Stimulated activated naive CD8-positive, alpha-beta T cell treated with anti-CD3 and anti-CD28 coated beads, Interleukin-15, Interleukin-2, amounts not matched to agents 100 ng/mL and 50 ng/mL, for 24 hours (primary cell): ENCODE results near the gene OSBP.
"Not testable (repeated sequence)": the region's sequence is repeated elsewhere in the genome, so short reads cannot be mapped to it uniquely, and the experiment has no call there.

Source experiments
- H3K27ac Mint-ChIP-seq: one replicate; pipeline ENCODE4 v1.8.0; 2021; ENCODE audit warnings: mild to moderate bottlenecking, mixed read lengths
- H3K27me3 Mint-ChIP-seq: one replicate; pipeline ENCODE4 v1.8.0; 2021; ENCODE audit warnings: mixed read lengths
- H3K36me3 Mint-ChIP-seq: one replicate; pipeline ENCODE4 v1.8.0; 2021; ENCODE audit warnings: low read depth, mixed read lengths
- H3K4me1 Mint-ChIP-seq: one replicate; pipeline ENCODE4 v1.8.0; 2021; ENCODE audit warnings: low read depth, mixed read lengths
- H3K4me3 Mint-ChIP-seq: one replicate; pipeline ENCODE4 v1.8.0; 2021; ENCODE audit warnings: mild to moderate bottlenecking, mixed read lengths
- H3K9me3 Mint-ChIP-seq: one replicate; pipeline ENCODE4 v1.8.0; 2021; ENCODE audit warnings: mixed read lengths

OSBP gene, protein sequence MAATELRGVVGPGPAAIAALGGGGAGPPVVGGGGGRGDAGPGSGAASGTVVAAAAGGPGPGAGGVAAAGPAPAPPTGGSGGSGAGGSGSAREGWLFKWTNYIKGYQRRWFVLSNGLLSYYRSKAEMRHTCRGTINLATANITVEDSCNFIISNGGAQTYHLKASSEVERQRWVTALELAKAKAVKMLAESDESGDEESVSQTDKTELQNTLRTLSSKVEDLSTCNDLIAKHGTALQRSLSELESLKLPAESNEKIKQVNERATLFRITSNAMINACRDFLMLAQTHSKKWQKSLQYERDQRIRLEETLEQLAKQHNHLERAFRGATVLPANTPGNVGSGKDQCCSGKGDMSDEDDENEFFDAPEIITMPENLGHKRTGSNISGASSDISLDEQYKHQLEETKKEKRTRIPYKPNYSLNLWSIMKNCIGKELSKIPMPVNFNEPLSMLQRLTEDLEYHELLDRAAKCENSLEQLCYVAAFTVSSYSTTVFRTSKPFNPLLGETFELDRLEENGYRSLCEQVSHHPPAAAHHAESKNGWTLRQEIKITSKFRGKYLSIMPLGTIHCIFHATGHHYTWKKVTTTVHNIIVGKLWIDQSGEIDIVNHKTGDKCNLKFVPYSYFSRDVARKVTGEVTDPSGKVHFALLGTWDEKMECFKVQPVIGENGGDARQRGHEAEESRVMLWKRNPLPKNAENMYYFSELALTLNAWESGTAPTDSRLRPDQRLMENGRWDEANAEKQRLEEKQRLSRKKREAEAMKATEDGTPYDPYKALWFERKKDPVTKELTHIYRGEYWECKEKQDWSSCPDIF

DNA sequence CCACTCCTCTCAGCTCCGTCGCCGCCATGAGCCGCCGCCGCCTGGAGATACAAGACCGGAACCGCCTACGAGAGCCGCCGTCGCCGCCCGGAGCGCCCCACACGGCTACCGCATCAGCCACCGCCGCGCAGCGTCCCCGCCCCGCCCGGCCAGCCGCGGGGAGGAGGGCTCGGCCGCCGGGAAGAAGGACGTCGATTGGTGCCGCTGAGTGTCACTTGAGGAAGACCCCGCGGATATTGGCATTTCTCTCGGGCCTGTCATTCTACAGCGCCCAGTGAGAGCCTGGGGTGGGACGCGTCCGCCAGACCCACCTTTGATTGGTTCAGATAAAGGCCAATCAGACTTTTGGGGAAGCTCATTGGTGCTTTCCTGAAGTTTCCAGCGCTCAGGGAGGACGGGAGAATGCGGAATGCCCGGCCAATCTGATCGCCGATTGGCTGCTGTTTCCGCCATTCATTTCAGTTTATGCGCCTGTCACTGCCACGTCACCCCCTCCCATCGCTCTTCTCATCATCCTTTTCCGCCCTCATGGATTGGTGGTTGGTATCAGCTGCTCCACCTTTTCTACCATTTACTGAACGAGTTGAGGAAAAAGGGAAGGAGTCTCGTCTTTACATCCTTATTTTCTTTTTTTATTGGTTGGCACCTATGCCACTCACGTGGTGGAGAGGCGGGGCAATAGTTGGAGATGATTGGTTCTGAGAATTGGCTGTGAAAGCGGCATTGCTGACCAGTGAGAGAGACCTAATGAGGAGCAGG lies at the start of gene OSBP:
TSS of gene OSBP (minus strand) at position 138 of the 759 bp plus-strand sequence. CDS start at position 28, 110 bp downstream.
- H3K4me1 Mint-ChIP-seq: peaks cover 60% of the 10 kb centered on the region
- no peaks in the 10 kb centered on the region for H3K27me3 Mint-ChIP-seq

DNA sequence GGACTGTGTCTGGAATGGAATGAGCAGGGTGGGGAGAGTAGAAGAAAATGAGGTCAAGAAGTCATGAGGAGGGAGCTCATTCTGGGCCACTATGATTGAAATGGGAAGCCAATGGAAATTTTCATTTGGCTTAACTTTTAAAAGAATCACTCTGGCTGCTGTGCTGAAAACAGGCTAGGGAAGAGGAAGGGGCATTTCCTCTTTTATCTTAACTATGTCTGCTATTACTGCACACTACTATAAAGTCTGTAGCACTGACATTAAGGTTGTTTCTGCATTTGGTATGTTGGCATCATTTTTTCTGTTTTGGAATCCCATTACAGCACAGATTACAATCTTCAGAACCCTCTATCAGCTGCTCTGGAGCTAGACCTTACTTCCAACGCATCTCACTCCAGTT lies 45.0 kb upstream of the OSBP start:
- H3K27ac Mint-ChIP-seq: peak overlapping the region; percentile 36
- H3K9me3 Mint-ChIP-seq: no peaks in the 10 kb centered on the region
- H3K27me3 Mint-ChIP-seq: no peaks in the 10 kb centered on the region
- H3K36me3 Mint-ChIP-seq: peaks cover 68% of the 10 kb centered on the region
- no peak overlapping the region for H3K4me3 Mint-ChIP-seq
- H3K4me1 Mint-ChIP-seq: peaks cover 37% of the 10 kb centered on the region

More for the DNA sequence above, at the start of gene OSBP:
- peak within 1 kb of the TSS; percentile 96 for H3K27ac Mint-ChIP-seq
- peaks cover 20% of the 10 kb centered on the region for H3K36me3 Mint-ChIP-seq
- peak within 1 kb of the TSS; percentile 95 for H3K4me3 Mint-ChIP-seq
- no peaks in the 10 kb centered on the region for H3K9me3 Mint-ChIP-seq

DNA sequence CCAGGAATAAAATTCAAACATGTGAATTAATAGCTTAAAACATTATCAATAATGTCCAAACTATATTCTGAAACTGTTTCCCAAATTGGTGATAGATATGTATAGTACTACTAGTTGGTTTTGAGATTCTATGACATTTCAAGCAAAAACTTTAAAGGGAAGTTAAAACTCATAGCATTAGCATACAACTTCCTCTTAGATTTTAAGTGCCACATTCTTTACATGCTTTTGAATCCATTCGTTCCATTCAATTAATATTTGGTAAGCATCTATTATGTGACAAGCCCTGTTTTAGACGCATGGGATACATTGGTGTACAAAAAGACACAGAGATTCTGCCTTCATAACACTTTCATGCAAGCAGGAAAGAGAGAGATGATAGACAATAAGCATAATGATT lies 44.4 kb upstream of the OSBP start:
- Mint-ChIP-seq H3K27ac (no peak overlapping the region), H3K4me3 (no peak overlapping the region), H3K36me3 (peaks cover 68% of the 10 kb centered on the region), H3K4me1 (peaks cover 32% of the 10 kb centered on the region), H3K9me3 (no peaks in the 10 kb centered on the region), H3K27me3 (no peaks in the 10 kb centered on the region)

GRCh38 chr11:59658036-59658435 lies 42.5 kb upstream of the OSBP start:
- Mint-ChIP-seq H3K4me1 (peaks cover 17% of the 10 kb centered on the region), H3K36me3 (peaks cover 70% of the 10 kb centered on the region), H3K27ac (no peak overlapping the region), H3K9me3 (no peaks in the 10 kb centered on the region), H3K27me3 (no peaks in the 10 kb centered on the region), H3K4me3 (no peak overlapping the region)

DNA sequence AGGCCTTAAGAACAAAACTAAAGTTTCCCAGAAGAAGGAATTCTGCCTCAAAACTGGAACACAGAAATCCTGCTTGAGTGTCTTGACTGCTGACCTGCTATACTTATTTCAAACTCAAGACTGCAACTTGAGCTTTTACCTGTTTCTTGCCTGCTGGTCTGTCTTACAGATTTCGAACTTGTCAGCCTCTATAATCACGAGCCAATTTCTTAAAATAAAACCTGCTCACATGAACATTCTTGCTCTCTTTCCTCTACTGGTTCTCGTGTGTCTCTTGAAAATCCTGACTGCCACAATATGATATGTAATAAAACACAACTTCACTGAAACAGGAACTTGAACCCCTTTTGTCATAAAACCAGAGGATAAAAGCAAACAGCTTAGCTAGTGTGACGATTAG lies 39.3 kb upstream of the OSBP start:
- H3K4me3 Mint-ChIP-seq: no peak overlapping the region
- H3K4me1 Mint-ChIP-seq: peaks cover 6% of the 10 kb centered on the region
- no peak overlapping the region for H3K27ac Mint-ChIP-seq
- H3K9me3 Mint-ChIP-seq: no peaks in the 10 kb centered on the region
- H3K27me3 Mint-ChIP-seq: no peaks in the 10 kb centered on the region
- peaks cover 86% of the 10 kb centered on the region for H3K36me3 Mint-ChIP-seq

DNA sequence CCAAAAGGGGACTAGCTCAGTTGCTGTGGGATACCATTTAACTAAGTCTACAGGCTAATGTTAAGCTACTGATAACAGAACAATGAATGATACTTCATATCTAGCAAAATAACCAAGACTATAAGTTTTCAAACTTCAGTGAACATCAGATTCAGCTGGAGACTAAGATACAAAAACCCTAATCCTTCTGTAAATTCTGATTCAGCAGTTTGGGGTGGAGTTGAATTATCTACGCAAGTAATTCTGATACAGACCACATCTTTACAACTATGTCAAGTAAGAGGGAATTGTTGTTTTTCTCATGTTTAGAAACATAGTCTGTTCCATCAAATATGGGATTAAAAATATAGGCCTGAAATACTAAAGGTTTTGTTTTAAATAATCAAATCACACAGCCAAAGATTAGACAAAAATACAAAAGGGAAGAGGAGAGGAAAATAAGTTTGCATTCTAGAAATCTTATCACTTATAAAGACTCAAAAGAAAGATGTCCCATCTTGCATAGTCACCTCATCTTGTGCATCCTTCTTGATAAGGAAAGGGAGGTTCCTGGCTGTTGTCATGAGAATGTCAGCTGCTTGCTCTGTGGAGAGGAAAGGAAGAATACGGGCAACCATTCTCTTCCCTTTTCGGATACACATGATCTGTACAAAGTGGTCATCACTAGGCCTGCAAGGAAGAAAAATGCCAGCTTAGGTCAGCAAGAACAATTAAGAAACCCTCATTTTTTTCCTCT lies 31.8 kb upstream of the OSBP start:
- no peaks in the 10 kb centered on the region for H3K9me3 Mint-ChIP-seq
- H3K27ac Mint-ChIP-seq: peak overlapping the region; percentile 17
- H3K36me3 Mint-ChIP-seq: peaks cover 88% of the 10 kb centered on the region
- no peaks in the 10 kb centered on the region for H3K27me3 Mint-ChIP-seq
- H3K4me3 Mint-ChIP-seq: no peak overlapping the region
- H3K4me1 Mint-ChIP-seq: peaks cover 6% of the 10 kb centered on the region

- Mint-ChIP-seq H3K4me3 (no peak overlapping the region), H3K36me3 (peaks cover 86% of the 10 kb centered on the region), H3K9me3 (no peaks in the 10 kb centered on the region), H3K27me3 (no peaks in the 10 kb centered on the region), H3K4me1 (no peaks in the 10 kb centered on the region), H3K27ac (no peak overlapping the region)
Measured at GRCh38 chr11:59644528-59644927, 29.0 kb upstream of the OSBP start.

DNA sequence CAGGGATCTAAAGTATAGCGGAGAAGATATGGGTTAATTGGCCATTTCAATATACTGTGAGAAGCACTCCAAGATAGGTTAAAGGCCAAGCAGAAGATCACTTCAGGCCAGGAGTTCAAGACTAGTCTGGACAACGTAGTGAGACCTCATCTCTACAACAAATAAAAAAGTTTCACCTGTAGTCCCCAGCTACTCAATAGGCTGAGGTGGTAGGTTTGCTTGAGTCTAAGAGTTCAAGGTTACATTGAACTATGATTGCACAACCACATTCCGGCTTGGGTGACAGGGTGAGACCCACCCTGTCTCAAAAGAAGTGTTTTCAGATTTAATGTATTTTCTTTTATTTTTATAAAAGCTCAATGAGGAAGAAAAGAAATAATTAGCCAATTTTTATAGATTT lies 27.8 kb upstream of the OSBP start:
- Mint-ChIP-seq H3K9me3 (no peaks in the 10 kb centered on the region), H3K27ac (no peak overlapping the region), H3K4me3 (no peak overlapping the region), H3K36me3 (peaks cover 86% of the 10 kb centered on the region), H3K27me3 (no peaks in the 10 kb centered on the region), H3K4me1 (no peaks in the 10 kb centered on the region)

DNA sequence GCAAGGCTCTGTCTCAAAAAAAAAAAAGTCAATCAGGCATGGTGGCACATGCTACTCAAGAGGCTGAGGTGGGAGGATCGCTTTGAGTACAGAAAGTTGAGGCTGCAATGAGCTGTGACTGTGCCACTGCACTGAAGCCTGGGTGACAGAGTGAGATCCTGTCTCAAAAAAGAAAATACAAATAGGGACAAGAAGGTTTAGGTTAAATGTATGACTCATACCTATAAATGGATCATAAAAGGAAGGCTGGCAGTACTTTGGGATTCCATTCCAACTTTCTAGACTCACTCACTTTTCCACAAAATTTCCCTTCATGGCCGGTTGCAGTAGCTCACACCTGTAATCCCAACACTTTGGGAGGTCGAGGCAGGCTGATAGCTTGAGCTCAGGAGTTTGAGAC lies 25.6 kb upstream of the OSBP start:
- Mint-ChIP-seq H3K9me3 (no peaks in the 10 kb centered on the region), H3K4me3 (no peak overlapping the region), H3K27ac (no peak overlapping the region), H3K36me3 (peaks cover 88% of the 10 kb centered on the region), H3K4me1 (no peaks in the 10 kb centered on the region), H3K27me3 (no peaks in the 10 kb centered on the region)

DNA sequence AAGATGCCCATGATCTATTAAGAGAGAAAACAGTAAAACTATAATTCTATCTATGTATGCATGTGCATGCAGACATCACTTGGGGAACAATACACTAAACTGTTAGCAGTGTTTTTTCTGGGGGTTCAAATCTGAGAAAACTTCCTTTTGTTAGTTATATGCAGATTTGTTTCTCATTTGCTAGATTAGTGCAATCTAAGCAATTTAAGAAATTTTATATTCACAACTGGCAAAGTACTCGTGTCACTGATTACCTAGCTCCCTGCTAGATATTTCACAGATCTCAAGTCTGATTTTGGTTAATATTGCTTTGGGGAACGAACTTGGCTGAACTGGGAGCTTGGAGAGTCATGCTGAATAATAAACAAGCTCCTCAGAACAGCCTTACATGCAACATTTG lies 14.9 kb upstream of the OSBP start:
- Mint-ChIP-seq H3K36me3 (peaks cover 16% of the 10 kb centered on the region), H3K27ac (no peak overlapping the region), H3K4me1 (no peaks in the 10 kb centered on the region), H3K9me3 (no peaks in the 10 kb centered on the region), H3K27me3 (no peaks in the 10 kb centered on the region), H3K4me3 (no peak overlapping the region)

- H3K4me1 Mint-ChIP-seq: no peaks in the 10 kb centered on the region
- H3K36me3 Mint-ChIP-seq: peaks cover 12% of the 10 kb centered on the region
- no peak overlapping the region for H3K27ac Mint-ChIP-seq
- no peak overlapping the region for H3K4me3 Mint-ChIP-seq
- H3K27me3 Mint-ChIP-seq: no peaks in the 10 kb centered on the region
- H3K9me3 Mint-ChIP-seq: no peaks in the 10 kb centered on the region
Measured at GRCh38 chr11:59629996-59630395, 14.4 kb upstream of the OSBP start.

- peaks cover 12% of the 10 kb centered on the region for H3K36me3 Mint-ChIP-seq
- H3K27me3 Mint-ChIP-seq: not testable (repeated sequence)
Measured at GRCh38 chr11:59626969-59627368, 11.4 kb upstream of the OSBP start.

GRCh38 chr11:59625703-59626102 lies 10.1 kb upstream of the OSBP start:
- no peaks in the 10 kb centered on the region for H3K4me1 Mint-ChIP-seq
- H3K27ac Mint-ChIP-seq: no peak overlapping the region
- no peak overlapping the region for H3K4me3 Mint-ChIP-seq
- no peaks in the 10 kb centered on the region for H3K9me3 Mint-ChIP-seq
- no peaks in the 10 kb centered on the region for H3K27me3 Mint-ChIP-seq
- H3K36me3 Mint-ChIP-seq: peaks cover 10% of the 10 kb centered on the region

More at GRCh38 chr11:59626969-59627368, 11.4 kb upstream of the OSBP start:
- not testable (repeated sequence) for H3K9me3 Mint-ChIP-seq, H3K27ac Mint-ChIP-seq, H3K4me3 Mint-ChIP-seq, H3K4me1 Mint-ChIP-seq

DNA sequence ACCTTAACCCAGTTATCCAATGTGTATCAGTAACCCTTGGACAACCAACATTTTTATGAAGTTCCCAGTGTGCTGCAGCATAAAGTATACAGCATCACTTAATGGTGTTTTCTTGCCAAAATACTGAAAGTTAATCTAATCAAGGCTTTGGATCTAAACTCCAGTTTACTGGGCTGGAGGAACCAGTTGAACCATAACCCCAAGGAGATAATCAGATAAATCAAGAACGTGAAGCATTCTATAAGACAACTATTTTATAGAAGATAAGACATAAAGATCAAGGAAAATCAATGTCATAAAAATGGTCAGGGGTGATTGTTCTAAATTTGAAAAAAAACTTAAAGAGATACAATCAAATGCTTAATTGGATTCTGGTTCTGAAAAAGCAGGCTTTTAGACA lies 2.3 kb upstream of the OSBP start:
- H3K27me3 Mint-ChIP-seq: no peaks in the 10 kb centered on the region
- no peak overlapping the region for H3K4me3 Mint-ChIP-seq
- peaks cover 39% of the 10 kb centered on the region for H3K4me1 Mint-ChIP-seq
- H3K9me3 Mint-ChIP-seq: no peaks in the 10 kb centered on the region
- H3K36me3 Mint-ChIP-seq: peaks cover 7% of the 10 kb centered on the region
- no peak overlapping the region for H3K27ac Mint-ChIP-seq
